Fibroblast of lung (primary cell): Measurements from ENCODE around the gene KRT39. TPM values are rescaled to one million over a fixed set of nuclear protein-coding genes. Genes with fewer than 3 reads are reported as not detected.

Experiments used
- DNase-seq, 2 donors: peaks; one replicate each; pipeline versions ENCODE4 v3.0.0 to v3.0.0-alpha.2; 2010; ENCODE audit warnings: low read depth in 2 of 2
- H2AFZ ChIP-seq: 2 replicates; pipeline ENCODE4 v1.5.1; 2012; ENCODE audit warnings: low read length, control low read depth, inconsistent platforms
- H3K27ac ChIP-seq: 2 replicates; pipeline ENCODE4 v1.5.1; 2011; ENCODE audit warnings: low read length, control low read depth; ENCODE audit not compliant: insufficient read depth
- H3K27me3 ChIP-seq: 2 replicates; pipeline ENCODE4 v1.5.1; 2011; ENCODE audit warnings: mild to moderate bottlenecking, low read length; ENCODE audit not compliant: control insufficient read depth, insufficient read depth
- H3K36me3 ChIP-seq: 2 replicates; pipeline ENCODE4 v1.5.1; 2011; ENCODE audit warnings: low read length; ENCODE audit not compliant: control insufficient read depth, insufficient read depth
- H3K4me1 ChIP-seq: 2 replicates; pipeline ENCODE4 v1.5.1; 2011; ENCODE audit warnings: low read length; ENCODE audit not compliant: control insufficient read depth, insufficient read depth; ENCODE audit errors: extremely low read depth
- H3K4me2 ChIP-seq: 2 replicates; pipeline ENCODE4 v1.5.1; 2011; ENCODE audit warnings: low read length, control low read depth; ENCODE audit not compliant: insufficient read depth; ENCODE audit errors: extremely low read depth
- H3K4me3 ChIP-seq, 4 experiments: fragments of 200-600 bp in 1 of 4; sonication (generic) in 1 of 4; replicated peaks in 1 of 4; 2 replicates each; pipeline ENCODE4 v1.5.1; 2011 to 2016; ENCODE audit warnings: low read length in 4 of 4, low read depth in 3 of 4, mild to moderate bottlenecking in 3 of 4, control low read depth in 2 of 4, inconsistent platforms in 1 of 4, mixed read lengths in 1 of 4; ENCODE audit not compliant: insufficient read depth in 1 of 4; ENCODE audit errors: control extremely low read depth in 1 of 4
- H3K79me2 ChIP-seq: 2 replicates; pipeline ENCODE4 v1.5.1; 2012; ENCODE audit warnings: mild to moderate bottlenecking, low read length, inconsistent platforms; ENCODE audit not compliant: control insufficient read depth, insufficient read depth
- H3K9ac ChIP-seq: 2 replicates; pipeline ENCODE4 v1.5.1; 2011; ENCODE audit warnings: mild to moderate bottlenecking, low read length, control low read depth; ENCODE audit not compliant: insufficient read depth
- H3K9me3 ChIP-seq: 2 replicates; pipeline ENCODE4 v1.5.1; 2012; ENCODE audit warnings: low read depth, low read length; ENCODE audit not compliant: control insufficient read depth, insufficient read depth
- H4K20me1 ChIP-seq: 2 replicates; pipeline ENCODE4 v1.5.1; 2011; ENCODE audit warnings: low read length; ENCODE audit not compliant: control insufficient read depth, insufficient read depth; ENCODE audit errors: extremely low read depth
- EZH2 ChIP-seq: IDR thresholded peaks from 2 replicates; pipeline ENCODE4 v1.5.1; 2012; ENCODE audit warnings: low read length, control low read depth, mild to moderate bottlenecking; ENCODE audit errors: missing control alignments
- polyA plus RNA-seq, 2 donors: library from polyadenylated mRNA; depleted of rRNA in 1 of 2; stranded (reverse) in 1 of 2; unstranded in 1 of 2; fragments of >200 nt; gene quantifications; 2 replicates each; pipeline ENCODE4 v1.2.1, GENCODE V29; 2011 to 2012; ENCODE audit warnings: missing spikeins in 1 of 2
- total RNA-seq: library from RNA; depleted of rRNA; stranded (reverse); fragments of >200 nt; gene quantifications from 2 replicates; pipeline ENCODE4 v1.2.1, GENCODE V29; 2014
- TF ChIP-seq, protein P1 (sequence below), 2 donors: IDR thresholded peaks in 1 of 2; conservative IDR thresholded peaks in 1 of 2; 1 replicate in 1 of 2; 2 replicates in 1 of 2; pipeline ENCODE4 v1.5.1; 2011 to 2012; ENCODE audit warnings: low read length in 2 of 2, control low read depth in 1 of 2, inconsistent platforms in 1 of 2, low read depth in 1 of 2, mild to moderate bottlenecking in 1 of 2

KRT39 gene
- total and polyA plus RNA-seq, 2 donors (not counting 1 experiment from before 2014, with no cell fraction given), result 0.22 to 0.33 TPM

DNA sequence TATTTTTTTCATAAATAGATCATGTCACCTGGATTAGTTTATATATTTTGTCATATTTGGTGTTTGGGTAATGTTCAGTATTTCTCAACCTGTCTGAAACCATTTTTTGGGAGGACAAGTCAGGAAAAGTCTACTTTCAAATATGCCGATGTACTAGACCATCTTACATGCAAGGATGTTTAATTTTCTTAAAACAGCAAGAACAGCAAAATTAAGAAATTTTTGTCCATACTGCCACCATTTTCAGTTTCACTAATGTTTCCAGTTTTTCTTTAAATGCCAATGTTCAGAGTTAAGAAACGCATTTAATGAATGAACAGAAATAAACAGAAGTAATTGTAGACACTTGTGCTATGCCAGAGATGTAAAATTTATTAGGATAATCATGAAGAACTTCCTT lies 26.3 kb upstream of the KRT39 start:
- Histone ChIP-seq H3K79me2 (no peaks in the 10 kb centered on the region), H3K4me2 (no peak overlapping the region), H4K20me1 (no peaks in the 10 kb centered on the region), H3K4me3 (no peak overlapping the region), H3K36me3 (no peaks in the 10 kb centered on the region), H3K4me1 (no peaks in the 10 kb centered on the region), H2AFZ (no peak overlapping the region), H3K27ac (no peak overlapping the region), H3K27me3 (no peaks in the 10 kb centered on the region), H3K9me3 (no peaks in the 10 kb centered on the region), H3K9ac (no peak overlapping the region)
- DNase-seq, result no peak
- no peak for TF ChIP-seq EZH2
- TF ChIP-seq, protein P1, sequence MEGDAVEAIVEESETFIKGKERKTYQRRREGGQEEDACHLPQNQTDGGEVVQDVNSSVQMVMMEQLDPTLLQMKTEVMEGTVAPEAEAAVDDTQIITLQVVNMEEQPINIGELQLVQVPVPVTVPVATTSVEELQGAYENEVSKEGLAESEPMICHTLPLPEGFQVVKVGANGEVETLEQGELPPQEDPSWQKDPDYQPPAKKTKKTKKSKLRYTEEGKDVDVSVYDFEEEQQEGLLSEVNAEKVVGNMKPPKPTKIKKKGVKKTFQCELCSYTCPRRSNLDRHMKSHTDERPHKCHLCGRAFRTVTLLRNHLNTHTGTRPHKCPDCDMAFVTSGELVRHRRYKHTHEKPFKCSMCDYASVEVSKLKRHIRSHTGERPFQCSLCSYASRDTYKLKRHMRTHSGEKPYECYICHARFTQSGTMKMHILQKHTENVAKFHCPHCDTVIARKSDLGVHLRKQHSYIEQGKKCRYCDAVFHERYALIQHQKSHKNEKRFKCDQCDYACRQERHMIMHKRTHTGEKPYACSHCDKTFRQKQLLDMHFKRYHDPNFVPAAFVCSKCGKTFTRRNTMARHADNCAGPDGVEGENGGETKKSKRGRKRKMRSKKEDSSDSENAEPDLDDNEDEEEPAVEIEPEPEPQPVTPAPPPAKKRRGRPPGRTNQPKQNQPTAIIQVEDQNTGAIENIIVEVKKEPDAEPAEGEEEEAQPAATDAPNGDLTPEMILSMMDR (conservative IDR thresholded peaks at IDR 0.05 in 1 of 2, IDR thresholded peaks at IDR 0.05 in 1 of 2; ENCODE audit: low read depth in 1 of 2, low read length in 2 of 2), result no peak

DNA sequence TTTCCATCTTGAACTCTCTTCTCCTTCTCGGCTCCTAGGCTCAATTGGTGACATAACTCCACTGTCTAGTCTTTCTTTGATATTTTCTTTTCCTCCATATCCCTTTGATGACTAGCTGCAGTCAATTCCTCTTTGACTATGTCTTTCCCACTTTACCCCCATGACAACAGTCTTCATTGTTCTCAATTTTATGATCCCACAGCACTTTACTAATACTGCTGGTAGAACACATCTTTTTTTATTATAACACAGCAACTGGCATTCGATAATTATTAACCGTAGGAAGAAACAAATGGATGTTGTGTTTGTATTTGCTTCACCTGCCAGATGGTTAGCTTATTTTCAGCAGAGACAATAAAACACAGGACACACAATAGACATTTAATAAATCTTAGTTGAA lies 25.9 kb upstream of the KRT39 start:
- Histone ChIP-seq H3K27me3 (no peaks in the 10 kb centered on the region), H3K4me3 (no peak overlapping the region), H3K9ac (no peak overlapping the region), H3K4me1 (no peaks in the 10 kb centered on the region), H3K4me2 (no peak overlapping the region), H4K20me1 (no peaks in the 10 kb centered on the region), H2AFZ (no peak overlapping the region), H3K9me3 (no peaks in the 10 kb centered on the region), H3K79me2 (no peaks in the 10 kb centered on the region), H3K36me3 (no peaks in the 10 kb centered on the region), H3K27ac (no peak overlapping the region)
- TF ChIP-seq, protein P1 (conservative IDR thresholded peaks at IDR 0.05 in 1 of 2, IDR thresholded peaks at IDR 0.05 in 1 of 2; ENCODE audit: low read depth in 1 of 2, low read length in 2 of 2), result no peak
- no peak for TF ChIP-seq EZH2
- DNase-seq, result no peak

DNA sequence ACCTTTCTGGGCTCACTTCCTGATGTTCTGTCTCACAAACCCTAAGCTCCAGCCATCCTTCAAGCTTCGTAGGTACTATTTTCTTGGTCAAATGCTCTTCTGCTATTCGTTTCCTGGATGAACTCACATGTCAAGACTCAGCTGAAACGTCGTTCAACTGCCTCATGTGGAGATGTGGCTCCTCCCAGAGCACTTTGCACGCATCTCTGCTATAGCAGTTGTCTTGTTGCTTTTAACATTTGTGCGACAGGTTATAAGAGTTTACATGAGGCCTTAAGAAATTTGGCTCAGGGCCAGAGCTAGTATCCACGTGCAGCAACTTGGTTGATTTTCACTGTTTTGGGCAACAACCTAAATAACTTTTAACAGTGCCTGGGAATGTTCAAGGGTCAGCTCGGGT lies 20.2 kb upstream of the KRT39 start:
- TF ChIP-seq, protein P1 (conservative IDR thresholded peaks at IDR 0.05 in 1 of 2, IDR thresholded peaks at IDR 0.05 in 1 of 2; ENCODE audit: low read depth in 1 of 2, low read length in 2 of 2), result no peak
- no peak for TF ChIP-seq EZH2
- Histone ChIP-seq H3K9ac (no peak overlapping the region), H3K79me2 (no peaks in the 10 kb centered on the region), H3K4me2 (no peak overlapping the region), H3K9me3 (no peaks in the 10 kb centered on the region), H3K4me3 (no peak overlapping the region), H3K27ac (no peak overlapping the region), H3K27me3 (no peaks in the 10 kb centered on the region), H3K36me3 (no peaks in the 10 kb centered on the region), H2AFZ (no peak overlapping the region), H3K4me1 (no peaks in the 10 kb centered on the region), H4K20me1 (no peaks in the 10 kb centered on the region)
- no peak for DNase-seq
